Measurements from ENCODE around the gene MAP3K20. TPM values are rescaled to one million over a fixed set of nuclear protein-coding genes. Genes with fewer than 3 reads are reported as not detected.

The MAP3K20 gene
- total RNA-seq, 1 donor from 2014 or later, result 11.8 TPM

- H3K27ac Mint-ChIP-seq (ENCODE audit: unreplicated experiment), result no peak overlapping the region
- DNase-seq (ENCODE audit: low spot score), result no peak
- H3K4me3 Mint-ChIP-seq (ENCODE audit: unreplicated experiment), result no peak overlapping the region
- H3K4me1 Mint-ChIP-seq (ENCODE audit: unreplicated experiment), result peaks cover 6% of the 10 kb centered on the region
- no peaks in the 10 kb centered on the region for H3K36me3 Mint-ChIP-seq (ENCODE audit: low read depth, unreplicated experiment)
- no peak for TF ChIP-seq CTCF (IDR thresholded peaks at IDR 0.05; ENCODE audit: unreplicated experiment)
- H3K27me3 Mint-ChIP-seq (ENCODE audit: unreplicated experiment), result no peaks in the 10 kb centered on the region
- H3K9me3 Mint-ChIP-seq (ENCODE audit: unreplicated experiment), result no peaks in the 10 kb centered on the region
Observed at GRCh38 chr2:173185437-173185836, 109.8 kb downstream of the MAP3K20 start.

GRCh38 chr2:173187941-173188788 is 112.5 kb downstream of the MAP3K20 start:
- TF ChIP-seq CTCF (IDR thresholded peaks at IDR 0.05; ENCODE audit: unreplicated experiment), result no peak
- Mint-ChIP-seq H3K9me3 (ENCODE audit: unreplicated experiment) (no peaks in the 10 kb centered on the region), H3K36me3 (ENCODE audit: low read depth, unreplicated experiment) (no peaks in the 10 kb centered on the region), H3K27ac (ENCODE audit: unreplicated experiment) (no peak overlapping the region), H3K27me3 (ENCODE audit: unreplicated experiment) (no peaks in the 10 kb centered on the region), H3K4me3 (ENCODE audit: unreplicated experiment) (no peak overlapping the region), H3K4me1 (ENCODE audit: unreplicated experiment) (peaks cover 16% of the 10 kb centered on the region)
- DNase-seq (ENCODE audit: low spot score), result no peak

- Mint-ChIP-seq H3K27ac (ENCODE audit: unreplicated experiment) (no peak overlapping the region), H3K27me3 (ENCODE audit: unreplicated experiment) (no peaks in the 10 kb centered on the region), H3K9me3 (ENCODE audit: unreplicated experiment) (no peaks in the 10 kb centered on the region), H3K4me3 (ENCODE audit: unreplicated experiment) (no peak overlapping the region), H3K4me1 (ENCODE audit: unreplicated experiment) (peaks cover 24% of the 10 kb centered on the region), H3K36me3 (ENCODE audit: low read depth, unreplicated experiment) (no peaks in the 10 kb centered on the region)
- TF ChIP-seq CTCF (IDR thresholded peaks at IDR 0.05; ENCODE audit: unreplicated experiment), result no peak
- DNase-seq (ENCODE audit: low spot score), result no peak
Observed at GRCh38 chr2:173191601-173192000, 116.0 kb downstream of the MAP3K20 start.

GRCh38 chr2:173192071-173192470 is 116.4 kb downstream of the MAP3K20 start:
- H3K27ac Mint-ChIP-seq (ENCODE audit: unreplicated experiment), result no peak overlapping the region
- no peaks in the 10 kb centered on the region for H3K9me3 Mint-ChIP-seq (ENCODE audit: unreplicated experiment)
- no peaks in the 10 kb centered on the region for H3K27me3 Mint-ChIP-seq (ENCODE audit: unreplicated experiment)
- DNase-seq (ENCODE audit: low spot score), result no peak
- no peak overlapping the region for H3K4me3 Mint-ChIP-seq (ENCODE audit: unreplicated experiment)
- H3K4me1 Mint-ChIP-seq (ENCODE audit: unreplicated experiment), result peaks cover 26% of the 10 kb centered on the region
- H3K36me3 Mint-ChIP-seq (ENCODE audit: low read depth, unreplicated experiment), result no peaks in the 10 kb centered on the region
- TF ChIP-seq CTCF (IDR thresholded peaks at IDR 0.05; ENCODE audit: unreplicated experiment), result no peak

- TF ChIP-seq CTCF (IDR thresholded peaks at IDR 0.05; ENCODE audit: unreplicated experiment), result no peak
- Mint-ChIP-seq H3K27me3 (ENCODE audit: unreplicated experiment) (no peaks in the 10 kb centered on the region), H3K4me3 (ENCODE audit: unreplicated experiment) (no peak overlapping the region), H3K4me1 (ENCODE audit: unreplicated experiment) (peaks cover 26% of the 10 kb centered on the region), H3K9me3 (ENCODE audit: unreplicated experiment) (no peaks in the 10 kb centered on the region), H3K36me3 (ENCODE audit: low read depth, unreplicated experiment) (no peaks in the 10 kb centered on the region), H3K27ac (ENCODE audit: unreplicated experiment) (no peak overlapping the region)
- DNase-seq (ENCODE audit: low spot score), result no peak
Observed at GRCh38 chr2:173193925-173194324, 118.3 kb downstream of the MAP3K20 start.
